Stimulated activated CD8-positive, alpha-beta memory T cell treated with anti-CD3 and anti-CD28 coated beads, Interleukin-4, amount 100 ng/mL, for 1 hour (primary cell): ENCODE measurements around the gene CAPG.
"Not testable (repeated sequence)": the region's sequence is repeated elsewhere in the genome, so short reads cannot be mapped to it uniquely, and the experiment has no call there.

Source experiments
- DNase-seq, 2 donors: peaks; one replicate each; pipeline ENCODE4 v3.0.0-alpha.2; 2020; ENCODE audit warnings: low read depth in 2 of 2, low spot score in 1 of 2

CAPG gene

DNA sequence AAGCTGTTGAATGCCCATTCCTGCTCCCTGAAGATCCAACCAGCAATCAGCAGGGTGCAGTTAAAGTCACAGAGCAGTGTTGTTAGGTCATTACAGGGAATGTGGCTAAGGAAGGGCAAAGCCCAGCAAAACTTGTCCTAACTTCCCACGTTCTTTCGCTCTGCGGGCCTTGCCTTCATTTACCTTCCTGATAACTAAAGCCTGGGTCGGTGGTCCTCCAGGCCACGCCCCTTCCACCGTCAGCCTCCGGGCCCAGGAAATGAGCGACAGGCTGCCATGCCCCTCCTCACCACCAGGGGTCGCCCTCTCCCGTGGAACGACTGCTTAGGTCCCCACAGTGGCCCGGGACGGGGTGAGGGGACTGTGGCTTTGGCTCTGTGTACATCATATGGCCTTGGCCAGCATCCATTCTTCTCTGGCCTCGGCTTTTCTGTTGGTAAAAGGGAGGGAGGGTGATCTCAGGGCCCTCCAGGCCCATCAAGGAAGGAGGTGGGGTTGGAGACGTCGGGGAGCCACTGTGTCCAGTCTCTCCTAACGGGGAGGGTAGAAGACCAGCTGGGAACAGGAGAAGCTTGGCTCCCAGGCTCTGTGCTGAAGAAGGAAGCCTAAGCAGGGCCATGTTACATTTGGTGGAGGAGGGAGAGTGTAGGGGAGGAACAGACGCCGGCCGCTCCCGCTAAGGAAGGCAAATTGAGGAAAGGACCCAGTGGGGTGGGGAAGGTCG, 10.5 kb upstream of the CAPG start:
- DNase-seq: peak; percentile 78 to 83

DNA sequence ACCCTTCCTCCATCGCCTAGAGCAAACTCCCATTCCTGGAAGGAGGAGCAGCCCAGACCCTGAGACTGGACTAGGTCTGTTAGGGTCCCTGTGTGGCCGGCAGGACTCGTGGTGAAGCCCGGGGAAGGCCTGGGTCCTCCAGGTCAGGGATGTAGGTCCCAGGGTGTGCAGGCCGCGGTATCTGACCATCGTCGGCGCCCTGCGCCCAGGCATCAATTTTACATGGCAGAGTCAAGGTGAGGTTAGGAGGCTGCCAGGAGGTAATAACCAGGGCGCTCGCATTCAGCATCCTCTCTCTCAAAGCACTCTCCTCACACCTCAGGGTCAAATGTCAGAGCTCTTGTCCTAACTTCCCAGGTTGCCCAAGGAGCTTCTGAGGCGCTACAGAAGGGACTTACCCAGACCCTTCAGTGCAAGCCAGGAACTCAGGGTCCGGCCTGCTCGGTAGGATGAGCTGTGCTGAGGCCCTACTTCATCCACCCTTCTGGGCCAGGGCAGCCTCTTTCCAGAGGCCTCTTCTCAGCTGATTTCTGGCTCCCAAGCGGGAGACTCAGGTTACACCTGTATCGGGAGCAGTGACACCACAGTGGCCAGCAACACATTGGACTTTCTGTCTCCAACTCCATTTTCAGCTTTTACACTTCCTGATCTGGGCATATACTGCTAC, 9.0 kb upstream of the CAPG start:
- DNase-seq: no peak

DNA sequence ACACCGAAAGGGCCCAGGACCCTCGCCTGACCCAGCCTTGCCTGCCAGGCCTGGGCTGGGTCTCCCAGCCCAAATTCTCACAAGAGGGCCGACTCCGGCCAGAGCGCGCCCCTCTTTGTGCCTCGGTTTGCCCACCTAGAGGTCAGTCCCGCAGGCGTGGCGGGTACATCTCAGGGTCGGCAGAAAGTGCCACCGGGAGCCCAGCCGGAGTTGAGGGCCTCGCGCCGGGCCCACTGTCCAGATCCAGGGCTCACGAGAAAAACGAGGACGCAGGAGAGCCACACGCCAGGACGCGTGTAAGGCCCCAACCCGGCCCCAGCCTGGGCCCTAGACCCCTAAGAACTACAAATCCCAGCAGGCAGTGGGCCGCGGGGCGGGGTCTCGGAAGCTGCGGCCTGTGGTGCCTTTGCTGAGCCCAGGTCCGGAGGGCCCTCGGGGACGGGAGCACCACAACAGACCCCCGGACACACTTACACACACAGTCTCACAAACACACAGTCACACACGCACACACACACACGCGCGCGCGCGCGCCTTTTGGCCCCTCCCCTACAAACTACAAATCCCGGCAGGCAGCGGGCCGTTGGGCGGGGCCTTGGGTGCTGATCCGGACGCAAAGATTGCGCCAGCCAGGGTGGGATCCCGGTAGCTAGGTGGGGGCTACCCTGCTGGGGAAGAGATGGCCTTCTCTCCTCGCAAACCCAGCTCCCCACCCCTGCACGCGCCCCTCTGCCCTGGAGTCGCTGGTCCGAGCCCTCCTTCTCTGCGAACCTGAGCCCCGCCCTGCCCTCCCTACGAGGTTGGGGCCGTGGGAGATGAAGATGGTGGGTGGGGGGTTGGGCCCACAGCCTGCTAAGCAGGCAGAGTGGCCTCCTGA, 8.2 kb upstream of the CAPG start, which contains the start of gene SH2D6:
SH2D6 (plus strand) TSS at position 583 of the 877 bp plus-strand sequence. CDS start 10,752 bp downstream, outside the sequence.
- DNase-seq: peak; percentile 51 to 66

DNA sequence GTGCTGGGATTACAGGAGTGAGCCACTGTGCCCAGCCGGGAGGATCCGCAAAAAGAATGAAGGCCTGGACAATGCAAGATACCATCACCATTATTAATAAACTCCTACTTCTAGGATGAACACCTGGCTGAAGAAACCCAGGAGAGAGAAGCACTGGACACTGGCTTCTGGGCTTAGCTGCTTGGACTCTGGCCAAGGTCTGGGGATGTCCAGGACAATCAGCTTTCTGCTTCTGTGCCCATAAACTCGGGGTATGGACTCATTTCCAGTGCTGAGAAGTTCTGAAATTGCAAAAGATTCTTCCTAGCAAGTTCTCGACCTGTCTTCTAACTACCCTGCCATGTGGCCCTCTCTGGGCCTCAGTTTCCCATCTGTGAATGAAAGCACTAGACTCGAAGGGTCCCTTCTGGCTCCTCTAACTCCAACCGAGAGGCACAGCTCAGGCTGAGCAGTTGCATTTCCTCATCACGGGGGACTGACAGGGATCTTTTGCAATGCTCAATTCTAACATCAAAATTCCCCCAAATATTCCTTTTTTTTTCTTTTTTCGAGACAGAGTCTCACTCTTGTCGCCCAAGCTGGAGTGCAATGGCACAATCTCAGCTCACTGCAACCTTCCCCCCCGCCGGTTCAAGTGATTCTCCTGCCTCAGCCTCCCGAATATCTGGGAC, 5.9 kb upstream of the CAPG start:
- no peak for DNase-seq

DNA sequence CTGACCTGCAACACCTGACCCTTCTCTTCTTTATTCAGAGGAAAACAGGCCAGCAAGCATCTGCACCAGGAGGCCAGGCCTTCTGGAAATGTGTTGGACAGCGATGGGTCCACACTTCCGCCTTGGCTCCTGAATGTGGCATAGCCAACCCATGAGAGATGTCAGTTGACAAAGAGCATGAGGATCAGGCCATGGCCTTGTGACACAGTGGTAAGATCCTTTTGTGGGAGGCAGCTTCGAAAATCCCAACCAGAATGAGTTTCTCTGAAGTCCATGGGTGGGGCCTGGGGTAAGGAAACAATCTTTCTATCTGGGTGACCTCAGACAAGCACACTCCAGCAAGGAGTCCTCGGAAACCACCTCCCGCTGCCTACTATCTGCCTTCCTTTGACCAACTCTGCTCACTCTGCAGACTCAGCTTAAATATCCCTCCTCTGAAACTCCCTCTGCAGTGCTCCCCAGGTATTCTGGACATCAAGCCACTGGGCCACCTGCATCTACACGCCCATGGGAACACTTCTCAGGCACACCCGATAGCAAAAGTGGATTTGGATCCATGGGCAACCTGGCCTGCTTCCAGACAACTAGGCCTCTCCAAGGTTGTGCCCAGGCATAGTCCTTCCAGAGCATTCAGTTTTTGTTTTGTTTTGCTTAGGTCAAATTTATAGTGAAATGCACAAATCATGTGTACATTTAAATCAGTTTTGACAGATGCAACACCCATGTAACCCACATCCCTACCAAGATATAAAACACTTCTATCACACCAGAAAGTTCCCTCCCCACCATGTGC, 4.8 kb upstream of the CAPG start:
- DNase-seq: no peak

DNA sequence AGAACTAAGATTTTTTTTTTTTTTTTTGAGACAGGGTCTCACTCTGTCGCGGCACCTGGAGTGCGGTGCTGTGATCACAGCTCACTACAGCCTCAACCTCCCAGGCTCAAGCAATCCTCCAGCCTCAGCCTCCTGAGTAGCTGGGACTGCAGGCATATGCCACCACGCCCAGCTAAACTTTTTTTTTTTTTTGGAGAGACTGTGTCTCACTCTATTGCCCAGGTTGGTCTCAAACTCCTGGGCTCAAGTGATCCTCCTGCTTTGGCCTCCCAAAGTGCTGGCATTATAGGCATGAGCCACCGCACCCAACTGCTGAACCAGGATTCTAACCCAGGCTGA, 4.2 kb upstream of the CAPG start:
- not testable (repeated sequence) for DNase-seq

DNA sequence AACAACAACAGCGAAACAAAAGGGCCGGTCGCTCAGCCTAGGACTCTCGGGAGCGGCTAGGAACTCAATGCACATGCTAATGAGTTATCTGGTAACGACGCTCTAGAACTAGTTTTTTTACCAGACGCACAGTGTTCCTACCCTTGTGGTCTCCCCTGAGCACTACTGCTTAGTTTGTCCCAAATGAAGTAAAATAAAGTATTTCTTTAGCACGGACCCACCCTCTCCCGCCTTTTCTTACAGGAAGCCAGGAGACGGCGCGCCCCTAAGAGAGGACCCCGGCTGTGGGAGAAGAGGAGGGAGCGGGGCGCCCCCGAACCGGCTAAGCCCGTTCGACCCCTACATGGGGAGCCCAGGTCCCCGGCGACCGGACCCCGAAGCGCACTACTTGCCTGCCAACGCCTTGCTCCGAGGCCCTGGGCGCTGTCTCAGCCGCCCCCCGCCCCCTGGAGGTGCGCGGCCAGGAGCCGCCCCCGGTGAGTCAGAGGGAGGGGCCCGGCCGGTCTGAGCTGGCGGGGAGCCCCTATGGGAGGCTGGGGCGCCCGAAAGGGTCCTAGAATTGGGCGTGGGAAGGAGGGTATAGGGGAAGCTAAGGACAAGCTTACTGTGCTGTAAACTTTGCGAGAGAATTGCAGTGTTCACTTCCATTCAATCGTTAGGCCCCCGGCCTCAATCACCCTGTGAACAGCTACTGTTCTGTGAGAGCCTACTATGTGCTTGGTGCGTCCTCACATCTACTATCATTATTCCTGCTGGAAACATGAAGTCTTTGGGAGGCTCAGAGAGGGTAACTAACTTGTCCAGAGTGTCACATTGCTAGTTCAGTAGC, 3.6 kb upstream of the CAPG start:
- no peak for DNase-seq

DNA sequence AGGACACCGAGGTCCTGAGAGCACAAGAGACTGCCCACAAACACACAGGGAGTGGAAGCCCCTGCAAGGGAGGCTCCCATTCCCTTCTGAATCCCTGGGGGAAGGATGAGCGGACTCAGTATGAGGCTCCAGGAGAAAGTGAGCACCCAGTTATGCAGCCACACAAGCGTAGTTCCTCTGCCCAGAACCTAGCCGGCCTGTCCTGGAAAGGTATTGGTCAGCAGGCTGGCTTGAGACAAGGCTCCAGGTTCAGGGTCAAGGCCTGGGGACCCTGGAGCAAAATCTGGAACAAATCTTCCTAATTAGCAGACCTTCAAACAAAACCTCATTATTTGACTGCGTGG, 1.2 kb upstream of the CAPG start:
- DNase-seq: no peak

DNA sequence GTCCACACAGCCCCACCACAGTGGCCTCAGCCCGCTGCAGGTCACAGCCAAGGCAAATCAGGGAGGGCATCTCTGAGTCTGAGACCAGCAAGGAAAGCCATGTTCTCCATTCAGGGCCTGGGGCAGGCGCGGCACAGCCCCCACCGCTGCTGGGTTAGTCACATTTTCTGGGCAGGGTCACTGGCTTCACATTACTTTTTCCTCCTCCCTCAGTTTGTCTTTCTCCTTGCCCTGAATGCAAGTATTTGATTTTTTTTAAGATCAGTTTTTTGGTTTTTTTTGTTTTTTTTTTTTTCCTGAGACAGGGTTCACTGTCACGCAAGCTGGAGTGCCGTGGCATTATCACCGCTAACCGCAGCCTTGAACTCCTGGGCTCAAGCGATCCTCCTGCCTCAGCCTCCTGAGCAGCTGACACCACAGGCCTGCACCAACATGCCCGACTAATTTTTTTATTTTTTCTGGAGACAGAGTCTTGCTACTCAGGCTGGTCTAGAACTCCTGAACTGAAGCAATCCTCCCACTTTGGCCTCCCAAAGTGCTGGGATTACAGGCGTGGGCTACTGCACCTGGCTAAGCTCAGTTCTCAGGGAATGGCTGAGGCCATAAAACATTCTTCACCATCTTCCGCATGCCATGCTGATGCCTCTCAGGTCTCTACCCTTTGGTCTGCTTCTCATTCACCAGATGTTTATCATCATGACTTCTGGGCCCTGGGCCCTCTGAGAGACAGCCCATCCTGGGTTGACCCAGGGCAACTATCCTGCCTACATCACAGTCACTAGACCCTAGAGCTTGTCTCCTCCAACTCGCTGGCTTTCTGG, 628 bp upstream of the CAPG start:
- no peak for DNase-seq

DNA sequence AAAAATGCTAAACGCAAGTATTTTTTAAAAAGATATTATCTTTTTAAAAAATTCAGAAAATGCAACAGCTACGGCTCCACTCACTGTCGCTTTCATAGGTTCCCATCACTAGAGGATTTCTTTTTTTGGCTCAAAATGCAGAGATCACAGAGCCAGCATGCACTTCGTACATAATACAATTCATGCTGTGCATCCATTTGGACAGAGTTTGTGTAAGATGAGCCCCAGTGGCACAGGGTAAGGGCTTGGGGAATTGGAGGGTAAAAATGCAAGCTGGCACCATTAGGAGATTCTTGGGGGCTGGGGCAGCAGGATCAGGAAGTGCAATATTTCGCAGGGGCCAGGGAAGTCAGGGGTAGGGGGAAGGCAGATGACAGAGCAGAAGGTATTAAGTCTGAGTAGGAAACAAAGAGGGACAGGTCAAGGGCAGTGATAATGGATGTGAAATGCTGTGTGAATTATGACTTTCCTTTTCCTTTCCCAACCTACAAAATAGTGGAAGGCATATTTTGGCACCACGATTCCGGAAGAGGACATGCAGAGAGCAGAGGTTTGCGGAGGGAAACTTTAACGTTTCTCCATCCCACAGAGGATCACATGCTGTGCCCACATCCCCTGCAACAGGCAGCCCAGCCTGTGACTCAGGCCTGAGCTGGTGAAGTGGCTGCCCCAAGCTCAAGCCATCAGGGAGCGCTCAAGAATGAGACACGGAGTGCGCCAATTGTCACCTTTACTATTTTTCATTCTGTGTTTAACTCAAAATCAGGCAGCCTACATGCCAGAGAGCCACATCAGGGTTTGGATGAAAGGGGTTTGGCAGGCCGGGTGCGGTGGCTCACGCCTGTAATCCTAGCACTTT, 4.7 kb downstream of the CAPG start:
- peak; percentile 46 for DNase-seq

DNA sequence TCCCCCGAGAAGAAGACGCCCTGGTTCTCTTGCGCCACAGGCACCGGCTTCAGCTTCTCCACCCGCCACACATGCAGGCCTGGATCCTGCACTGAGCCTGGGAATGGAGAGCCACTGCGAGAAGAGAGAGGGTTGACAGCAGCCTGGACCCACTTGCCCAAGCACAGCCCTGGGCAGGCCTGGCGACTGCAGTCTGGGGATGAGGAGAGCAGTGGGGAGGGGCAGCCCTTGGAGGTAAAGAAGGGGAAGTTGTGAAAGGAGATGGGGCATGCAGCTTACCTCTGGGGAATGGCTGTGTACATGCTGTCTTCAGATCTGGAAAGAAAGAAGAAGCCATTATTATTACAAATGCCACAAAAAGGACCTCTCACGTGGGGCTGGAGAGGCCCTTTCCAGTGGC, 8.3 kb downstream of the CAPG start:
- DNase-seq: no peak

DNA sequence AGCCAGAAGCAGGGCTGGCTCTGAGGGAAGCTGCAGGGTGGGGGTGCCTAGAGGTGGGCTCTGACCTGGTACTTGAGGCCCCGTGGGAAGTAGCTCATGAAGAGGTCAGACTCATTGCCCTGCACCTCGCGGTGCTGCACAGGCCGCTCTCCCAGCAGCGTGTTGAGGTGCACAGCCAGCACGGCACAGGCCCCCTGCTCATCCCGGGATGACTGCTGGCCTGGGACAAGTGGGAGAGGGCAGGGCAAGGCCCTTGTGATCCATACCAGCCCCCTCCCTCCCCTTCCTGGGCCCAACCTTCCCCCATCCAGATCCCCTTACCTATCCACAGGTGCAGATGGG, 8.7 kb downstream of the CAPG start:
- DNase-seq: no peak

DNA sequence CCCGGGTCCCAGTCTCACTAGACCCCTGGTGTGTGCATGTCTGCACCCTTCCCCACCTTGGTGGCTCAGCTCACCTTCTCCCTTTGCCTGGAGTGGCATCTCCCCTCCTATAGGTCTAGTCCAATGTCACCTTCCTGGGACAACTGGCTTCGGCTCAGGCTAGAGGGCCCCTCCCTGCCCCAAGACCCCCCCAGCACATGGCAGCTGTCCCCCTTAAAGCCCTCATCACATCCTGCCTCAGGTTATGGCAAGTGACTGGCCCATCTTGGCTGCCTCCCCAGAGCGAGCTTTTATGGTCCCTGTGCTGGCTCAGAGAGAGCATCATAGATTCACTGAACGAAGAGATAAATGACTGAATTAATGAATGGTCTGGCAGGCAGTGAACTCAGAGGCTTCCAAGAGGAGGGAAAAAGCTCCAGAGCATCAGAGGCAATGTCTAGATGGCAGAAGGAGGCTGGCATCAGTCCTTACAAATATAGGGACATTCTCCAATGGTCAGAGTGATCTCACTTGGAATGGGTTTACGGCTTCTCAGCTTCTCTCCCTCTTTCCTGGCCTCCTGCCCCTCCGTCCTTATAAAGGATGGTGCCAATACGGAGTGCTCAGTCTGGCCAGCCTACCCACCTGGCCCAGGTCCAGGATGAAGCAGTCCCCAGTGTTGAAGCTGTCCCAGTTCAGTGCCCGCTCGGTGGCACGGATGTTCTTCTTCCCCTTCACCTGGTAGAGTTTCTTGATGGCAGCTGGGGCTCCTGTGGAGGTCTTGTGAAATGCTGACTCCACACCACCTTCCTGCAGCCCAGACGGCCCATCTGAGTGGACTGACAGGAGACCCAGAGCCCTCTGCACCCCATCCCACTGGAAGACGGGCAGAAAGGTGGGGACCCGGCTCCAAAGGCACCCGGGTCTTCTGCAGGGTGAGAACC, 9.4 kb downstream of the CAPG start:
- no peak for DNase-seq

DNA sequence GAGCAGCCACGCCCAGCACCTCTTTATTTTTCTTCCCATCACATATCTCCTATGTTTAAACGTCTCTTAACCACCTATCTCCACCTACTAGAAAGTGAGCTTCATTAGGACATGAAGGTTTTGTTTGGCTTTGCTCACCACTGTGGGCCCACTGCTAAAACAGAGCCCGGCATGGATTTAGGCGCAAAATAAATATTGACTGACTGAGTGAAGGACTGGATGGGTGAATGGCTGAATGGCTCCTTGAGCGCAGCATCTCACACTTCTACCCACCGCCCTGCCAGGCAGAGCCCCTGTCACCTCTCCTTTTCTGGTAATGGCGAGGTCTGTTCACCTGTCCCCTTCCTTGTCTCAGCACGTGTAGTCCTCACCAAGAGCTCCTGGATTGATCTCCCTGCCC, 10.1 kb downstream of the CAPG start:
- DNase-seq: no peak

DNA sequence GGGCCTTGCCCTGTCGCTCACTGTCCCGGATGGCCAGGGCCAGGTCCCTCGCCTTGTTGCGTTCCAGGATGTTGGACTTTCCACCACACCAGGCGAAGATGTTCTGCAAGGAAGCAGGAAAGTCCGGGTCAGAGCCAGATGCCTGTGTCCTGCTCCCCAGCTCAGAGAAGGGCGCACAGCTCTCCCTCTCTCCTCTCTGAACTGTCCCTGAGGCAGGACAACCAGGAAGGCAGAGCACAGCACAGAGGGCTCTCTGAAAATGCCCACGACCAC, 11.0 kb downstream of the CAPG start:
- DNase-seq: no peak

DNA sequence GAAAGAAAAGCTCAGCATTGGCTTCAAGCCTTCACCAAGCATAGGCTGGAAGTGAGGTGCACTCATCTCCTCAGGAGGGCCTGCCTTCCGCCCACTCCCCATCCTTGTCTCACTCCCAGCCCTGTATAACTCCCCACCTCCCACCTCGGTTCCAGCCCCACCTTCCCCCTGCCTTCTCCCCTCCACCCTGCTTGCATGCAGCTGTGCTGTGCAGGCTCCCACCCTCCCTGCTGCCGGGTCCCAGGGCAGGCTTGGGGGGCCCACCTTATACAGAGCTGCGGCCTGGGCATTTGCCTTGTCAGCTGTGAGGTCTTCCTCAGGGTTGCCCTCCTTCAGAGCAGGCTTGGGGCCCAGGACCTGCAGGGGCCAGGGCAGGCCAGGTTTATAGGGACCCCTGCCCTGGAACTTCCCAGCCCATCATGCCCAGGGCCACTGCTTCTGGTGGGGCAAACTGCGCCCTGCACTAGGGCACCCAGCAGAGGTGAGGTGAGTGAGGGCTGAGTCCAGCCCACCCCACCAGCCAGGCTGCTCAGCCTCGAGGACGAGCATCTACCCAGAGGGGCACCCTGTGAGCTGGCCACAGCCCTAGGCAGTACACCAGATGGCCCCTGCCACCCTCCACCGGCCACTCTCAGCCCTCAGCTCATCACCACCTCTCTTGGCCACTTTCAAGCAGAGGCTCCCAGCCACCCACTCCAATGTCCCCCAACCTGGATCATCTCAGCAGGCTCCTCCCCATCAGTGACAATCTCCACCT, 11.6 kb downstream of the CAPG start:
- DNase-seq: no peak

DNA sequence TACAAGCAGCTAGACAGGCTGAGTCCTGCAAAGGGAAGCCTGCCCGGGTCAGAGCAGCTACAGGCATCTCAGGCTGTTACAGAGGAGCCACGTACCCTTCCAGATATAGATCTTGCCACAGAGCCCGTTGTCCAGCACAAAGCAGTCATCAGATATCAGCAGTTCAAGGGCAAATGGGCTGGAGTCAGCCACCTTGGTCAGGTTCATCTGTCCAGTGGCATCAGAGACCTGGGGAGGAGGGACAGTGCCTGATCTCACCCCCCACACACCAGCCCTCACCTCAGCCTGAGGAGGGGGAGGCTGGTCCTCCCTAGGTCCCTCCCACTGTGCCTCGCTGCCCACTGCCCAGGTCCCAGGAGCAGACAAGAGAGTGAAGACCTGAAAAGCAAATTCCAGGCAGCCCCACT, 12.2 kb downstream of the CAPG start:
- no peak for DNase-seq
